ENCODE measurements around the gene SOD1.
A peak's percentile ranks its signal among the peaks of the same experiment; 100 is the strongest.

GRCh38 chr21:31659536-31660258, at the start of gene SOD1:
- TF ChIP-seq CTCF (IDR thresholded peaks at IDR 0.05) (peak in 2 of 4 experiments; percentile 49 to 56), POLR2A (IDR thresholded peaks at IDR 0.05) (peak; percentile 89), POLR2AphosphoS5 (IDR thresholded peaks at IDR 0.05) (peak; percentile 96)

Measured in gastroesophageal sphincter (tissue), 3 donors.